Adrenal gland (tissue), 12 donors: Measurements from ENCODE around the gene TJP2. TPM values are rescaled to one million over a fixed set of nuclear protein-coding genes. Genes with fewer than 3 reads are reported as not detected.

Experiments used
- DNase-seq, 7 donors: peaks; one replicate each; pipeline ENCODE4 v3.0.0-alpha.2; 2019 to 2020
- H3K27ac ChIP-seq, 5 donors: fragments of 200-600 bp; sonication (generic) in 4 of 5; 1 replicate in 3 of 5; 2 replicates in 2 of 5; pipeline versions ENCODE4 v1.5.1 to v1.8.0; 2016 to 2020; ENCODE audit warnings: mild to moderate bottlenecking in 1 of 5
- H3K27me3 ChIP-seq: fragments of 200-600 bp; 2 replicates; pipeline ENCODE4 v1.8.0; 2021
- H3K36me3 ChIP-seq, 2 donors: fragments of 200-600 bp; replicated peaks in 1 of 2; 1 replicate in 1 of 2; 2 replicates in 1 of 2; pipeline versions ENCODE4 v1.5.1 to v1.8.0; 2018 to 2022
- H3K4me1 ChIP-seq, 2 donors: fragments of 200-600 bp; replicated peaks in 1 of 2; 1 replicate in 1 of 2; 2 replicates in 1 of 2; pipeline versions ENCODE4 v1.5.1 to v1.8.0; 2018 to 2021
- H3K4me3 ChIP-seq, 4 donors: fragments of 200-600 bp; sonication (generic) in 3 of 4; one replicate each; pipeline ENCODE4 v1.5.1; 2016 to 2018
- H3K9me3 ChIP-seq, 3 donors: fragments of 200-600 bp; sonication (generic) in 1 of 3; replicated peaks in 1 of 3; 1 replicate in 2 of 3; 2 replicates in 1 of 3; pipeline versions ENCODE4 v1.5.1 to v1.8.0; 2016 to 2021
- CTCF ChIP-seq, 6 experiments: fragments of 450-650 bp in 4 of 6; fragments of 200-600 bp in 2 of 6; sonication (generic) in 1 of 6; IDR thresholded peaks; 1 replicate in 5 of 6; 2 replicates in 1 of 6; pipeline versions ENCODE4 v1.5.1 to v1.8.0; 2016 to 2021; ENCODE audit warnings: antibody characterized with exemption in 6 of 6, mild to moderate bottlenecking in 2 of 6, moderate library complexity in 1 of 6
- POLR2A ChIP-seq, 2 donors: fragments of 450-650 bp; IDR thresholded peaks; one replicate each; pipeline ENCODE4 v1.6.1; 2017; ENCODE audit warnings: antibody characterized with exemption in 2 of 2, mild to moderate bottlenecking in 2 of 2, moderate library complexity in 1 of 2
- WGBS, 4 donors: extraction: QIAGEN DNeasy Blood & Tissue Kit in 2 of 4; methylation state at CpG; one replicate each; pipeline versions ENCODE4 v1.1.5 to v1.1.7; 2013 to 2017; 5-methylcytosine and 5-hydroxymethylcytosine counted together
- intact Hi-C, 2 donors: fragments of 100-400 bp; cut with DNase I; formaldehyde crosslinking; loops; one replicate each; pipeline versions ENCODE4 v1.14.1 to v1.15.0; 2022 to 2023
- polyA plus RNA-seq, 3 donors: library from polyadenylated mRNA; stranded (reverse); fragments of 200-250 nt in 2 of 3; fragments of 350-450 nt in 1 of 3; fragmentation: Illumina TruSeq in 1 of 3; extraction: RNeasy Lipid Tissue Mini Kit (QIAGEN cat#74804) in 1 of 3; gene quantifications; one replicate each; pipeline ENCODE4 v1.2.3, GENCODE V29; 2013 to 2014
- total RNA-seq, 9 donors: library from RNA; depleted of rRNA in 4 of 9; stranded (reverse); fragments of >200 nt in 4 of 9; fragments of 120-200 nt in 1 of 9; fragmentation: NEBNext Ultra II Directional in 1 of 9; extraction: Animal tissue kit (Norgen Biotek cat#: 25700) in 1 of 9; gene quantifications; one replicate each; pipeline versions ENCODE4 v1.1.0 to v1.2.4, GENCODE V29; 2013 to 2023
- donor health status: healthy with polysubstance abuse.
- donor health status: Bipolar disorder and iron deficiency.
- donor health status: DM: yes; HTN: yes; CAD: no.
- donor health status: DM: no; HTN: no; CAD: no.
- donor health status: DM: no; HTN: no; CAD: no.
- donor health status: DM: yes; HTN: yes; CAD: no.

The TJP2 gene
- total and polyA plus RNA-seq, 12 donors = 14.5 to 108 (median 30.2) TPM

GRCh38 chr9:69215774-69216485, 41.9 kb downstream of the TJP2 start:
- Histone ChIP-seq H3K4me1 (peaks cover 17 to 18% of the 10 kb centered on the region in 2 donors), H3K36me3 (peaks cover 0 to 13% of the 10 kb centered on the region in 2 donors), H3K4me3 (no peak overlapping the region), H3K27ac (peak overlapping the region in 3 of 5 donors; percentile 36 to 60 (median 52)), H3K27me3 (no peaks in the 10 kb centered on the region), H3K9me3 (no peaks in the 10 kb centered on the region)
- DNase-seq = peak in 4 of 7 donors; percentile 49 to 62 (median 54)
- TF ChIP-seq POLR2A (IDR thresholded peaks at IDR 0.05) = peak in 1 of 2 donors; percentile 29
- no peak for TF ChIP-seq CTCF (IDR thresholded peaks at IDR 0.05)
- intact Hi-C loops = no loop called here
- WGBS, 4 donors = 59 to 75% (median 70%) methylated on average over 9 of the region's 9 CpGs

- no peak for DNase-seq
- intact Hi-C loops = no loop called here
- H3K9me3 ChIP-seq = no peaks in the 10 kb centered on the region
- 82 to 92% (median 87%) methylated on average over 3 of the region's 3 CpGs for WGBS, 4 donors
- H3K27ac ChIP-seq = no peak overlapping the region
- H3K27me3 ChIP-seq = no peaks in the 10 kb centered on the region
- H3K4me3 ChIP-seq = no peak overlapping the region
- H3K36me3 ChIP-seq = peaks cover 0 to 14% of the 10 kb centered on the region in 2 donors
- TF ChIP-seq CTCF (IDR thresholded peaks at IDR 0.05) (no peak), POLR2A (IDR thresholded peaks at IDR 0.05) (no peak)
- peaks cover 9 to 10% of the 10 kb centered on the region in 2 donors for H3K4me1 ChIP-seq
Measured at GRCh38 chr9:69218166-69218565, 44.1 kb downstream of the TJP2 start.

GRCh38 chr9:69221036-69221435, 47.0 kb downstream of the TJP2 start:
- WGBS, 4 donors = 98 to 99% (median 98%) methylated on average over 18 to 47 of the region's 47 CpGs
- intact Hi-C loops = no loop called here
- peaks cover 6 to 7% of the 10 kb centered on the region in 2 donors for H3K4me1 ChIP-seq
- DNase-seq = no peak
- TF ChIP-seq POLR2A (IDR thresholded peaks at IDR 0.05) (no peak), CTCF (IDR thresholded peaks at IDR 0.05) (no peak)
- H3K27me3 ChIP-seq = no peaks in the 10 kb centered on the region
- no peak overlapping the region for H3K27ac ChIP-seq
- no peaks in the 10 kb centered on the region for H3K9me3 ChIP-seq
- no peak overlapping the region for H3K4me3 ChIP-seq
- H3K36me3 ChIP-seq = peaks cover 0 to 27% of the 10 kb centered on the region in 2 donors

GRCh38 chr9:69222970-69223369, 48.9 kb downstream of the TJP2 start:
- no peaks in the 10 kb centered on the region for H3K9me3 ChIP-seq
- H3K27me3 ChIP-seq = no peaks in the 10 kb centered on the region
- no peak for TF ChIP-seq CTCF (IDR thresholded peaks at IDR 0.05)
- TF ChIP-seq POLR2A (IDR thresholded peaks at IDR 0.05) = no peak
- DNase-seq = no peak
- H3K36me3 ChIP-seq = peaks cover 0 to 36% of the 10 kb centered on the region in 2 donors
- WGBS, 4 donors = 95 to 99% (median 97%) methylated on average over 8 of the region's 8 CpGs
- H3K4me1 ChIP-seq = no peaks in the 10 kb centered on the region
- H3K4me3 ChIP-seq = no peak overlapping the region
- intact Hi-C loops = no loop called here
- H3K27ac ChIP-seq = no peak overlapping the region
